DLD1 (cell line): ENCODE measurements around the gene SLC44A3.

Experiments
- in situ Hi-C: cut with HindIII; loops from 2 replicates; pipeline ENCODE4 v1.10.0; 2017; ENCODE audit warnings: low sequenced_read_pairs

The SLC44A3 gene, protein sequence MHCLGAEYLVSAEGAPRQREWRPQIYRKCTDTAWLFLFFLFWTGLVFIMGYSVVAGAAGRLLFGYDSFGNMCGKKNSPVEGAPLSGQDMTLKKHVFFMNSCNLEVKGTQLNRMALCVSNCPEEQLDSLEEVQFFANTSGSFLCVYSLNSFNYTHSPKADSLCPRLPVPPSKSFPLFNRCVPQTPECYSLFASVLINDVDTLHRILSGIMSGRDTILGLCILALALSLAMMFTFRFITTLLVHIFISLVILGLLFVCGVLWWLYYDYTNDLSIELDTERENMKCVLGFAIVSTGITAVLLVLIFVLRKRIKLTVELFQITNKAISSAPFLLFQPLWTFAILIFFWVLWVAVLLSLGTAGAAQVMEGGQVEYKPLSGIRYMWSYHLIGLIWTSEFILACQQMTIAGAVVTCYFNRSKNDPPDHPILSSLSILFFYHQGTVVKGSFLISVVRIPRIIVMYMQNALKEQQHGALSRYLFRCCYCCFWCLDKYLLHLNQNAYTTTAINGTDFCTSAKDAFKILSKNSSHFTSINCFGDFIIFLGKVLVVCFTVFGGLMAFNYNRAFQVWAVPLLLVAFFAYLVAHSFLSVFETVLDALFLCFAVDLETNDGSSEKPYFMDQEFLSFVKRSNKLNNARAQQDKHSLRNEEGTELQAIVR

DNA sequence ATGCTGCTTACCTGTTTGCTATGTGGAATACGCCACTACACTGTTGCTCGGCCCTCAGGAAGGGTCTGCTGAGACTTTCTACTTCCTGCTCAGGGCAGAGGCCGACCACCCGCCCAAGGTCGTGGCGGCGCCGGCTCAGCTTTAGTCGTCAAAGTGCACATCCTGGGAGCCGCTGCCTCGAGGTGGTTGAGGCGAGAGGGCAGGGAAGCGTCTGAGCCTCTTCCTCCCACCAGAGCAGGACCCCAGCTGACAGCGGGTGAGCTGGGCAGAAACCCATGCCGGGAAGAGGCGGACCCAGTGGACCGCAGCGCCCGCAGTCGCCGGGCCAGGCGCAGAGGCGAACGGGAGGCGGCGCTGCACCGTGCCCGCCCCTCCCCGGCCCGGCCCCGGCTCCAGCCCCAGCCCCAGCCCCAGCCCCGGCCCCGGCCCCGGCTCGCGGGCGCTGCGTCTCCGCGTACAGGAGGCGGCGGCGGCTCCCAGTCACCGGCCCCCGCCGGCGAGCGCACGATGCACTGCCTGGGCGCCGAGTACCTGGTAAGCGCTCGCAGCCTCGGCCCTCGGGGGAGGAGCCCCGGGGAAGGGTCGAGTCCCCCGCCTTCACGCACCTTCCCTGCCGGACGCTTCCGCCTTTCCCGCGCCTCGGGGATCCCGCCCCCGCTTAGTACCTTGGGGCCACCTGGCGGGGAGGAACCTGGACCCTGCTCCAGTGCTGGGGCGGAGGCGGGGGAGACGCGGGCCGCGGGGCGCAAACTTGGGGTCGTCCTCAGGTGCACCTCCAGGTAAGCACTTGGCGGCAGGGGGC is at the start of gene SLC44A3:
Gene SLC44A3 (plus strand): TSS at position 413 of the 802 bp plus-strand sequence. CDS start 95 bp downstream, at position 508.
- in situ Hi-C loops = no loop called here

GRCh38 chr1:94772230-94772641 is 47.9 kb upstream of the SLC44A3 start:
- in situ Hi-C loops = no loop called here

- in situ Hi-C loops = no loop called here
Observed at GRCh38 chr1:94772845-94773244, 47.3 kb upstream of the SLC44A3 start.

- in situ Hi-C loops = no loop called here
Observed at GRCh38 chr1:94773296-94773809, 46.8 kb upstream of the SLC44A3 start.

DNA sequence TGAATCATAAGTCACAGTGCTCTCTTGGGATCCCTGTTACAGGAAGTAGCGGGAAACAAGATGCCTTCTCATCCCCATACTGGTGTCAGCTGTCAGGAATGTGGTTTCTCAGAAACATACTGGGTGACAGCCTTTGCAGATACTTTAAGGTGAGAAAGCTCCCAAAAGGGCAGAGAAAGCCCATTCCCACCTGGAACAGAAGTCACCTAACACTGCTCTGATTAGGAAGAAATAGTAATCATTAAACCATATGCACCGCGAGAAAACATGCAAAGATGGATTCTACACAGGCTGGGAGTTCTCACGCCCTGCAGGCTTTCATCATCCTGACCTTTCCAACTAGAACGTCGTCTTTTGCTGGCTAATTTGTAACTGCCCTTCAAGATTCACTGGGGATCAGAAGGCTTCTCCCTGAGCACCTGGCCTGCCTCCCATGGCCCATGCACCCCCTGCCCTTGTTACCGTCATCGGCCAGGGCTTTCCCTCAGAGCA is 46.2 kb upstream of the SLC44A3 start:
- in situ Hi-C loops = no loop called here

DNA sequence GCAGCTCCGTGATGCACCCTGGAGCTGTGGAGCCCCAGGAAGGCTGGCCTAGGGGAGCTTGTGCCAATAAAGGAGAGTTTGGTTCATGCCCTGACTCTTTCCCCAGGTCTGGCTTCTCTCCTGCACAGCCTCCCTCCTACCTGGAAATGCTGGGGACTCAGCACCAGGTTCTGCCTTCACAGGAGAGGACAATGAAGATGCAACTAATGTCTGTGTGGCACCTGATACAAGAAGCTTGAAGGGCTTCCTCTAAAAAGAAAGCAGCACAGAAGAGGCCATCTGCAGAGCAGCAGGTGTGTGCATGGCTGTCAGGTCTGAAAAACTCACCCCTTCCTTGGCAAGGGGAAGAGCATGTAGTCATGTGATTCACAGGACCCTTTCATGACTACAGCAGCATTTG is 43.7 kb upstream of the SLC44A3 start:
- in situ Hi-C loops = loop anchor here (25.0 kb wide), 1 partner anchor 164 kb away; no protein-coding TSS in a partner anchor

- in situ Hi-C loops = loop anchor here (25.0 kb wide), 1 partner anchor 165 kb away; no protein-coding TSS in a partner anchor
Observed at GRCh38 chr1:94777281-94777680, 42.9 kb upstream of the SLC44A3 start.

- in situ Hi-C loops = loop anchor here (25.0 kb wide), 1 partner anchor 167 kb away; no protein-coding TSS in a partner anchor
Observed at GRCh38 chr1:94778808-94779207, 41.3 kb upstream of the SLC44A3 start.

- in situ Hi-C loops = loop anchor here (25.0 kb wide), 1 partner anchor 171 kb away; no protein-coding TSS in a partner anchor
Observed at GRCh38 chr1:94783342-94784189, 36.6 kb upstream of the SLC44A3 start.

DNA sequence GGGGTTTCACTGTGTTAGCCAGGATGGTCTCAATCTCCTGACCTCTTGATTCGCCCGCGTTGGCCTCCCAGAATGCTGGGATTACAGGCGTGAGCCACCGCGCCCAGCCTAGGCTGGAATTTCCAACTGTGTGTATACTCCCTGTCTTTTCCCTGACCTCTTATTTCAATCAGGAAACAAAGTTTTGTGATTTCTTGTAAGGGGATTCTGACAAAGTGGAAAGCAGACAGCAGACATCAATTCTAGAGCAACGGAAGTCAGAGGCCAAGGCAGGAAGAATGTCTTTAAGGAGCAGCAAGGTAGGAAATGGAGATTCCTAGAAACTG is 36.0 kb upstream of the SLC44A3 start:
- in situ Hi-C loops = loop anchor here (25.0 kb wide), 1 partner anchor 172 kb away; no protein-coding TSS in a partner anchor

DNA sequence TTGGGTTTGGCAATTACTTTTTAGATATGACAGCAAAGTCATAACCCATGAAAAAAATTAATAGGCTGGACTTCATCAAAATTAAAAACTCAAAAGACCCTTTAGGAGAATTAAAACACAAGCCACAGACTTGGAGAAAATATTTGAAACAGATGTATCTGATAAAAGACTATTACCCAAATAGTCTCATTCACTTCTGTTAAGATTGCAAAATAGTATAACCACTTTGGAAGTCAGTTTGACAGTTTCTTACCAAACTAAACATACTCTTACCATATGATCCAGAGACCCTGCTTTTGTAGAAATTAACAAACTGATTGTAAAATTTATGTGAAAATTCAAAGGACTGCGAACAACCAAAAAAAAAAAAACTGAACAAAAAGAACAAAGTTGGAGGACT is 32.5 kb upstream of the SLC44A3 start:
- in situ Hi-C loops = loop anchor here (25.0 kb wide), 1 partner anchor 175 kb away; no protein-coding TSS in a partner anchor

GRCh38 chr1:94790246-94790645 is 29.9 kb upstream of the SLC44A3 start:
- in situ Hi-C loops = loop anchor here (25.0 kb wide), 1 partner anchor 178 kb away; no protein-coding TSS in a partner anchor

- in situ Hi-C loops = loop anchor here (25.0 kb wide), 1 partner anchor 178 kb away; no protein-coding TSS in a partner anchor
Observed at GRCh38 chr1:94790670-94791069, 29.5 kb upstream of the SLC44A3 start.

- in situ Hi-C loops = loop anchor here (25.0 kb wide), 1 partner anchor 180 kb away; no protein-coding TSS in a partner anchor
Observed at GRCh38 chr1:94792473-94793295, 27.5 kb upstream of the SLC44A3 start.

DNA sequence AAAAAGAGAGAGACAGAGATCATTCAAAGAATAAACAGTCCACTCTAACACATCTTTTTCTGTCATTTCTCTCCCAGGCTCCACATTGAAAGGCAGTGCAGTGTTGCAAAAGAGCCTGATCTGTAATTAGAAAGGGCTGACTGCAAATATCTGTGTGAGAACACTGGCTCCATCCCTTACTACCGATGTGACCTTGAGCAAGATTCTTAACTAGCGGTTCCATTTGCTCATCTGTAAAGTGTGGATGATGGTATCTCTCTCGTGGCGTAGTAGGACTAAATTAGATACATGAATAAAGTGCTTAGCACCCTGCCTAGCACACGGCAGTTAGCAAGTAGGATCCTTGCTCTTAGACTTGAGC is 26.9 kb upstream of the SLC44A3 start:
- in situ Hi-C loops = loop anchor here (25.0 kb wide), 1 partner anchor 181 kb away; no protein-coding TSS in a partner anchor

GRCh38 chr1:94795434-94795833 is 24.7 kb upstream of the SLC44A3 start:
- in situ Hi-C loops = loop anchor here (25.0 kb wide), 1 partner anchor 183 kb away; no protein-coding TSS in a partner anchor

DNA sequence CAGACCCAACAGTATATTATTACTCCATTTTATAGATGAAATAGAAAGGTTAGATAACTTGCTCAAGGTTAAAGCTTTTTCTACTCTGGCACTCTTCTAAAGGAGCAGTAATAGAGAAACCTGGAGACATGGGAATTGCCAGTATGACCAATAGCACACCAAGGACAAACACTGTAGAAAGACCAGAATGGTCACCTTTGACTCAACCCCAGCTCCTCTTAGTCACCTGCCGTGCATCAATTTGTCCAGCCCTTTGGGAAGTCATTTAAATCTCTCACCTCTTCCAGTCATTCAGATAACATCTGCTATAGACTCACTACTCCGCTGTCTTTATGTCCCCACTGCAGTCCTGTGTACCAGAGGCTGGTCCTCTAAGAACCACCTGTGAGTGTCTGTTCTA is 23.9 kb upstream of the SLC44A3 start:
- in situ Hi-C loops = loop anchor here (25.0 kb wide), 1 partner anchor 184 kb away; no protein-coding TSS in a partner anchor

DNA sequence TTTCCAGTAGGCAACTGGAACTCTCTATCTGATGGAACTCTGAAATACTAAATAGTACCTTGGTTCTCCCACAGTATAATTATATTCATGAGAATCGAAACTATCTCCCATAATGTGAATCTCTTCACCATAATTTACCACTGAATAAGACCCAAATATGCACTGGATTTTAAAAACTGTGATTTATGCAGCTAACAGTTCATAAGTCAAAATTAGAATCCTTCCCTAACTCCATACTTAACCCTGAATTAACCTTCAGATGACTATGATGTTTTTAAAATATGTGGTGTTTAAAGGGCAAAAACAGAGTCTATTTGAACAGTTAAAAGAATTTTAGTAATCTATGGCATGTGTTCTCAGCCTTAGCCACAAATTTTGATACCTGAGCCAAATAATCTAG is 22.9 kb upstream of the SLC44A3 start:
- in situ Hi-C loops = loop anchor here (25.0 kb wide), 1 partner anchor 185 kb away; no protein-coding TSS in a partner anchor
